Erythroblast (primary cell): Measurements from ENCODE around the gene ZFAND6.
A peak's percentile ranks its signal among the peaks of the same experiment; 100 is the strongest.
"Not testable (repeated sequence)": the region's sequence is repeated elsewhere in the genome, so short reads cannot be mapped to it uniquely, and the experiment has no call there.

Experiments used
- DNase-seq, 2 experiments: peaks; one replicate each; lab custom pipeline; 2025; lab: John Stamatoyannopoulos, UW
- GATA1 ChIP-seq: IDR thresholded peaks from 2 replicates; pipeline ENCODE4 v1.6.1; 2011; ENCODE audit warnings: low read depth, mild to moderate bottlenecking, control low read depth, low read length, moderate library complexity
- POLR2A ChIP-seq: IDR thresholded peaks from 2 replicates; pipeline ENCODE4 v1.6.1; 2011; ENCODE audit warnings: mild to moderate bottlenecking, low read length

Gene ZFAND6

GRCh38 chr15:80070840-80071239 is 11.4 kb downstream of the ZFAND6 start:
- TF ChIP-seq POLR2A: no peak
- DNase-seq: peak; percentile 22 to 25

GRCh38 chr15:80071652-80072051 is 12.2 kb downstream of the ZFAND6 start:
- TF ChIP-seq GATA1 (no peak), POLR2A (no peak)
- DNase-seq: no peak

GRCh38 chr15:80072285-80072994 is 13.0 kb downstream of the ZFAND6 start:
- no peak for TF ChIP-seq POLR2A
- no peak for TF ChIP-seq GATA1
- peak; percentile 87 to 89 for DNase-seq

- TF ChIP-seq POLR2A (no peak), GATA1 (no peak)
Observed at GRCh38 chr15:80073197-80073596, 13.7 kb downstream of the ZFAND6 start.

GRCh38 chr15:80076321-80077318 is 17.1 kb downstream of the ZFAND6 start:
- TF ChIP-seq GATA1: no peak
- TF ChIP-seq POLR2A: no peak
- no peak for DNase-seq

More at GRCh38 chr15:80073197-80073596, 13.7 kb downstream of the ZFAND6 start:
- DNase-seq: no peak

- DNase-seq: no peak
- no peak for TF ChIP-seq POLR2A
Observed at GRCh38 chr15:80081390-80081789, 21.9 kb downstream of the ZFAND6 start.

- DNase-seq: no peak
- TF ChIP-seq POLR2A (no peak), GATA1 (no peak)
Observed at GRCh38 chr15:80087104-80087503, 27.6 kb downstream of the ZFAND6 start.

- DNase-seq: no peak
- no peak for TF ChIP-seq GATA1
- TF ChIP-seq POLR2A: no peak
Observed at GRCh38 chr15:80090041-80090440, 30.6 kb downstream of the ZFAND6 start.

- no peak for TF ChIP-seq GATA1
- TF ChIP-seq POLR2A: no peak
- DNase-seq: no peak
Observed at GRCh38 chr15:80090879-80091503, 31.5 kb downstream of the ZFAND6 start.

GRCh38 chr15:80093854-80094418 is 34.5 kb downstream of the ZFAND6 start:
- no peak for DNase-seq

GRCh38 chr15:80095511-80095910 is 36.0 kb downstream of the ZFAND6 start:
- no peak for DNase-seq
- TF ChIP-seq GATA1: no peak
- TF ChIP-seq POLR2A: no peak

More at GRCh38 chr15:80093854-80094418, 34.5 kb downstream of the ZFAND6 start:
- TF ChIP-seq POLR2A (no peak), GATA1 (no peak)

GRCh38 chr15:80095969-80096368 is 36.5 kb downstream of the ZFAND6 start:
- DNase-seq: no peak
- TF ChIP-seq POLR2A: no peak
- no peak for TF ChIP-seq GATA1

- peak in 1 of 2 experiments; percentile 21 for DNase-seq
- TF ChIP-seq POLR2A (no peak), GATA1 (no peak)
Observed at GRCh38 chr15:80098341-80098740, 38.9 kb downstream of the ZFAND6 start.

GRCh38 chr15:80099241-80099640 is 39.8 kb downstream of the ZFAND6 start:
- DNase-seq: no peak

GRCh38 chr15:80099662-80100061 is 40.2 kb downstream of the ZFAND6 start:
- not testable (repeated sequence) for DNase-seq

More at GRCh38 chr15:80099241-80099640, 39.8 kb downstream of the ZFAND6 start:
- TF ChIP-seq GATA1 (no peak), POLR2A (no peak)
